Gastroesophageal sphincter (tissue), 3 donors: Measurements from ENCODE around the gene SDHC.

Experiments
- EP300 ChIP-seq: sonication (generic); formaldehyde crosslinking; IDR thresholded peaks from one replicate; pipeline ENCODE4 v1.6.1; 2017; ENCODE audit warnings: antibody characterized with exemption, mild to moderate bottlenecking
- POLR2A ChIP-seq, 2 donors: fragments of 450-650 bp; IDR thresholded peaks; one replicate each; pipeline ENCODE4 v1.6.1; 2017; ENCODE audit warnings: antibody characterized with exemption in 2 of 2, mild to moderate bottlenecking in 2 of 2, moderate library complexity in 1 of 2
- POLR2AphosphoS5 ChIP-seq: sonication (generic); formaldehyde crosslinking; IDR thresholded peaks from one replicate; pipeline ENCODE4 v1.6.1; 2017; ENCODE audit warnings: antibody characterized with exemption
- TF ChIP-seq, protein P1 (sequence below), 4 experiments: fragments of 200-600 bp in 2 of 4; fragments of 450-650 bp in 2 of 4; sonication (generic) in 1 of 4; IDR thresholded peaks; one replicate each; pipeline ENCODE4 v1.5.1; 2017 to 2019; ENCODE audit warnings: antibody characterized with exemption in 4 of 4, mild to moderate bottlenecking in 2 of 4, moderate library complexity in 2 of 4

DNA sequence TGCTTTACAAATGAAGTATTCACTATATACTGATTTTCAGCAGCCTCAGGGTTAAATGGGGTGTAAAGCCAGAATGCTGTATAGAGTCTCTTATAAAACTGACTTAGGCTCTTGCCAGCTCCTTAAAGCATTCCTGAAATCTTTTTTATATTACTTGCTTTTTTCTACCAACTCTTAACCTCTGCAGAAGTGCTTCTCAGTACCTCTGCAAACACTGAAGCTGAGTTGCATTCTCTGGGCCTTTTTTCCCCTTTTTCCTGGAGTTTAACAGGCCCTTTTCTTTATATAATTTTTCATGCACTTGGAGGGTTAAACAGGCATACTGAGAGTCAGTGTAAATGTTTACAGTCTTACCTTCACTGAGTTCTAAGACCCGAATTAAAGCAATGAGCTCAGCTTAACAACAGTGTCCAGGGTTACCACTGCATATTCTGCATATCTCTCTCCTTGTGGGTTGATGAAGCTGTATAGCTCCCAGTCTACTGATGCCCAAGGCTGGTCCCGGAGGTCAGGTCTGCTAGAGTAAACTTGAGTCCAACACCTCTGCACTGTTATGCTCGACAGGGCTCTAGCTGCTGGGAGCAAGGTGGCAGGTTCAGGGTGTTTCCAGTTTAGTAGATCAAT lies 94.4 kb downstream of the SDHC start:
- TF ChIP-seq, protein P1, sequence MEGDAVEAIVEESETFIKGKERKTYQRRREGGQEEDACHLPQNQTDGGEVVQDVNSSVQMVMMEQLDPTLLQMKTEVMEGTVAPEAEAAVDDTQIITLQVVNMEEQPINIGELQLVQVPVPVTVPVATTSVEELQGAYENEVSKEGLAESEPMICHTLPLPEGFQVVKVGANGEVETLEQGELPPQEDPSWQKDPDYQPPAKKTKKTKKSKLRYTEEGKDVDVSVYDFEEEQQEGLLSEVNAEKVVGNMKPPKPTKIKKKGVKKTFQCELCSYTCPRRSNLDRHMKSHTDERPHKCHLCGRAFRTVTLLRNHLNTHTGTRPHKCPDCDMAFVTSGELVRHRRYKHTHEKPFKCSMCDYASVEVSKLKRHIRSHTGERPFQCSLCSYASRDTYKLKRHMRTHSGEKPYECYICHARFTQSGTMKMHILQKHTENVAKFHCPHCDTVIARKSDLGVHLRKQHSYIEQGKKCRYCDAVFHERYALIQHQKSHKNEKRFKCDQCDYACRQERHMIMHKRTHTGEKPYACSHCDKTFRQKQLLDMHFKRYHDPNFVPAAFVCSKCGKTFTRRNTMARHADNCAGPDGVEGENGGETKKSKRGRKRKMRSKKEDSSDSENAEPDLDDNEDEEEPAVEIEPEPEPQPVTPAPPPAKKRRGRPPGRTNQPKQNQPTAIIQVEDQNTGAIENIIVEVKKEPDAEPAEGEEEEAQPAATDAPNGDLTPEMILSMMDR (IDR thresholded peaks at IDR 0.05): no peak
- no peak for TF ChIP-seq POLR2A (IDR thresholded peaks at IDR 0.05)
- TF ChIP-seq POLR2AphosphoS5: no peak
- TF ChIP-seq EP300: no peak
